GM18870 (cell line): Measurements from ENCODE around the gene NOMO2.
"Not testable (repeated sequence)": the region's sequence is repeated elsewhere in the genome, so short reads cannot be mapped to it uniquely, and the experiment has no call there.

Source experiments
- ATAC-seq: cut with Tn5 transposase; IDR thresholded peaks from one replicate; pipeline ENCODE4 v1.9.1; 2021; ENCODE audit warnings: moderate library complexity; ENCODE audit not compliant: unreplicated experiment

The NOMO2 gene

GRCh38 chr16:18575298-18575917, 13.5 kb upstream of the NOMO2 start:
- ATAC-seq, result not testable (repeated sequence)

GRCh38 chr16:18573887-18574286, 12.0 kb upstream of the NOMO2 start:
- not testable (repeated sequence) for ATAC-seq

- ATAC-seq, result not testable (repeated sequence)
These were observed 11.1 kb upstream of the NOMO2 start for GRCh38 chr16:18572973-18573372.

DNA sequence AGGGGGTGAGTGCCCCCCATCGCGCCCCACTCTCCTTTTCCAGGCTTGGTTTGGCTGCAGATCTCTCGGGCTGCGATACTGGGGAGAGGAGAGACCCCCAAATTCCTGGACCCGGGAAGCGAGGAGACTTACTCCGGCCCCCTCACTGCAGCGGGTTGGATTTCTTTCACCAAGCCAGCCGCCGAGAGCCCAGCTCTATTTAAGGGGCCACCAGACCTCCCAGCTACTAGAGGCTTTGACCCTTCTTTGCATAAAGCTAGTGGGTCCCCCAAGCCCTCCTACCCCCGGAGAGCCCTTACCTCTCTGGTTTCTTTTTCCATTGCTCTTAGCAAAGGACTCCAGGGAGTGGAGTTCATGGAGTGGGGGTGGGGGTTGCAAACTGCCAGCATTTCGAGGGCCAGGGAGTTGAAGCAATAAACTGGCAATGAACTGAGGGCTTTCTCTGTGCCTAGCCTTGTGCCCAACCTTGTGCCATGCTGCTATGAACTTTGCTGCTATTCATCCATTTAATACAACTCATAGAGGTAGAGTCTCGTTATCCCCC, 9.5 kb upstream of the NOMO2 start:
- ATAC-seq, result not testable (repeated sequence)

GRCh38 chr16:18570529-18571306, 8.8 kb upstream of the NOMO2 start:
- ATAC-seq, result not testable (repeated sequence)

- not testable (repeated sequence) for ATAC-seq
These were observed 1.3 kb downstream of the NOMO2 start for GRCh38 chr16:18560416-18561220.

GRCh38 chr16:18553671-18554070, 8.2 kb downstream of the NOMO2 start:
- ATAC-seq, result not testable (repeated sequence)

GRCh38 chr16:18547382-18547781, 14.5 kb downstream of the NOMO2 start:
- ATAC-seq, result not testable (repeated sequence)

GRCh38 chr16:18546853-18547252, 15.0 kb downstream of the NOMO2 start:
- ATAC-seq, result not testable (repeated sequence)

GRCh38 chr16:18544232-18545081, 17.4 kb downstream of the NOMO2 start:
- ATAC-seq, result not testable (repeated sequence)

DNA sequence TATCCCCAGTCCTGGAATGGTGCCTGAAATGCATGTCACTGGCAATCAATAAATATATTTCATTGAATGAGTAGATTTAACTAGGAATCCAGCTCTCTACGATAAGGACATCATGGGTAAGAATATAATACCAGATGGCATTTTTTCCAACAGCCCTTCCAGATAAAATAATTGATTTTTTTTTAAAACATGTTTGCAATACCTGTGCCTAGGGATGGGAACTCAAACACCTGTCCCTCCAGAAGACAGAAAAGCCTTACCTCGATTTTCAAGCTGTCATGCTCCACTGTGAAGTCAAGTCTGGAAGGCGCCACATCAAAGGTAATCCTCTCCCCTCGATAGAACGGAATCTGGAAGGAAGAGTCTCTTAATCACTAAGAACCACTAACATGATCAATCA, 20.0 kb downstream of the NOMO2 start:
- not testable (repeated sequence) for ATAC-seq

GRCh38 chr16:18537004-18537403, 24.9 kb downstream of the NOMO2 start:
- not testable (repeated sequence) for ATAC-seq

DNA sequence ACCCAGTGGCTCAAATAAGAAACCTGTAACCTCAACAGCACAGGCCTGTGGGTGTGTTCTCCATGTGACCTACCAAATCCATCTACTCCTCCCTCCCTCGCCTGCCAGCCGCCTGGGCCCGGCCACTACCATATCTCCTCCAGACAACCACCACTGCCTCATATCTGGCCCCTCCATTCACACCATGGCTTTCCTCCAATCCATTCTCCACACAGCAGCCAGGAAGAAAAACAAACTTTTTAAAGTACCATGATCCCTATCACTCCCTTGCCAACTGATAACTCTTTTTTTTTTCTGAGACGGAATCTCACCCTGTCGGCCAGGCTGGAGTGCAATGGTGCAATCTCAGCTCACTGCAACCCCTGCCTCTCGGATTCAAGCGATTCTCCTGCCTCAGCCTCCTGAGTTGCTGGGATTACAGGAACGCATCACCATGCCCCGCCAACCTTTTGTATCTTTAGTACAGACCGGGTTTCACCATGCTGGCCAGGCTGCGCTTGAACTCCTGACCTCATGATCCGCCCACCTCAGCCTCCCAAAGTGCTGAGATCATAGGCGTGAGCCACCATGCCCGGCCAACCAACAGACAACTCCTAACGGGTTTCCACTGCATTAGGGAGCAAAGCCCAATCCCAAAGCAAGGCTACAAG, 26.3 kb downstream of the NOMO2 start:
- ATAC-seq, result not testable (repeated sequence)

- ATAC-seq, result not testable (repeated sequence)
These were observed 27.6 kb downstream of the NOMO2 start for GRCh38 chr16:18534308-18534707.

- not testable (repeated sequence) for ATAC-seq
These were observed 30.6 kb downstream of the NOMO2 start for GRCh38 chr16:18531323-18531722.

- ATAC-seq, result not testable (repeated sequence)
These were observed 31.6 kb downstream of the NOMO2 start for GRCh38 chr16:18530329-18530728.

- ATAC-seq, result not testable (repeated sequence)
These were observed 35.4 kb downstream of the NOMO2 start for GRCh38 chr16:18526547-18526946.

GRCh38 chr16:18525882-18526482, 35.9 kb downstream of the NOMO2 start:
- not testable (repeated sequence) for ATAC-seq

GRCh38 chr16:18522637-18523036, 39.3 kb downstream of the NOMO2 start:
- not testable (repeated sequence) for ATAC-seq
